ENCODE results near the gene DDA1.
A peak's percentile ranks its signal among the peaks of the same experiment; 100 is the strongest.

The DDA1 gene

GRCh38 chr19:17323300-17323963 is 14.1 kb downstream of the DDA1 start:
- TF ChIP-seq GABPA (IDR thresholded peaks at IDR 0.05; ENCODE audit: low read depth) (no peak), REST (IDR thresholded peaks at IDR 0.05; ENCODE audit: insufficient replicate concordance, low read depth) (no peak), SPI1 (IDR thresholded peaks at IDR 0.05; ENCODE audit: borderline replicate concordance, low read depth) (no peak), POLR2AphosphoS5 (IDR thresholded peaks at IDR 0.05; ENCODE audit: low read depth) (no peak), CTCF (IDR thresholded peaks at IDR 0.05; ENCODE audit: insufficient read depth, low read length) (no peak)

GRCh38 chr19:17323964-17324332 is 14.6 kb downstream of the DDA1 start:
- H3K4me3 ChIP-seq (replicated peaks; ENCODE audit: insufficient read depth, low read length): no peak overlapping the region
- TF ChIP-seq CTCF (IDR thresholded peaks at IDR 0.05; ENCODE audit: insufficient read depth, low read length): no peak
- H3K27me3 ChIP-seq (ENCODE audit: insufficient read depth, poor library complexity, severe bottlenecking): peaks cover 6% of the 10 kb centered on the region
- no peak for DNase-seq (ENCODE audit: low read depth in 1 of 2, low spot score in 1 of 2)
- no peak overlapping the region for H3K27ac ChIP-seq (replicated peaks)

More at GRCh38 chr19:17323300-17323963, 14.1 kb downstream of the DDA1 start:
- H3K4me3 ChIP-seq (replicated peaks; ENCODE audit: insufficient read depth, low read length): no peak overlapping the region
- no peak overlapping the region for H3K27ac ChIP-seq (replicated peaks)
- peaks cover 4% of the 10 kb centered on the region for H3K27me3 ChIP-seq (ENCODE audit: insufficient read depth, poor library complexity, severe bottlenecking)
- no peak for DNase-seq (ENCODE audit: low read depth in 1 of 2, low spot score in 1 of 2)

GRCh38 chr19:17324357-17325114 is 15.2 kb downstream of the DDA1 start:
- peaks cover 12% of the 10 kb centered on the region for H3K27me3 ChIP-seq (ENCODE audit: insufficient read depth, poor library complexity, severe bottlenecking)
- TF ChIP-seq SPI1 (IDR thresholded peaks at IDR 0.05; ENCODE audit: borderline replicate concordance, low read depth) (no peak), POLR2AphosphoS5 (IDR thresholded peaks at IDR 0.05; ENCODE audit: low read depth) (no peak), REST (IDR thresholded peaks at IDR 0.05; ENCODE audit: insufficient replicate concordance, low read depth) (no peak), GABPA (IDR thresholded peaks at IDR 0.05; ENCODE audit: low read depth) (no peak), CTCF (IDR thresholded peaks at IDR 0.05; ENCODE audit: insufficient read depth, low read length) (no peak)
- H3K27ac ChIP-seq (replicated peaks): no peak overlapping the region
- DNase-seq (ENCODE audit: low read depth in 1 of 2, low spot score in 1 of 2): peak in 1 of 2 experiments; percentile 41
- H3K4me3 ChIP-seq (replicated peaks; ENCODE audit: insufficient read depth, low read length): no peak overlapping the region

Measured in HL-60 (cell line).